NCI-H526 treated with DMSO at 0.1 percent for 48 hours (cell line): ENCODE data around the gene TOMM20.
"Not testable (repeated sequence)": the region's sequence is repeated elsewhere in the genome, so short reads cannot be mapped to it uniquely, and the experiment has no call there.

Source experiments
- DNase-seq: peaks from one replicate; lab custom pipeline; 2025; lab: John Stamatoyannopoulos, UW

The TOMM20 gene

GRCh38 chr1:235102259-235102582 lies 26.4 kb downstream of the TOMM20 start:
- no peak for DNase-seq

DNA sequence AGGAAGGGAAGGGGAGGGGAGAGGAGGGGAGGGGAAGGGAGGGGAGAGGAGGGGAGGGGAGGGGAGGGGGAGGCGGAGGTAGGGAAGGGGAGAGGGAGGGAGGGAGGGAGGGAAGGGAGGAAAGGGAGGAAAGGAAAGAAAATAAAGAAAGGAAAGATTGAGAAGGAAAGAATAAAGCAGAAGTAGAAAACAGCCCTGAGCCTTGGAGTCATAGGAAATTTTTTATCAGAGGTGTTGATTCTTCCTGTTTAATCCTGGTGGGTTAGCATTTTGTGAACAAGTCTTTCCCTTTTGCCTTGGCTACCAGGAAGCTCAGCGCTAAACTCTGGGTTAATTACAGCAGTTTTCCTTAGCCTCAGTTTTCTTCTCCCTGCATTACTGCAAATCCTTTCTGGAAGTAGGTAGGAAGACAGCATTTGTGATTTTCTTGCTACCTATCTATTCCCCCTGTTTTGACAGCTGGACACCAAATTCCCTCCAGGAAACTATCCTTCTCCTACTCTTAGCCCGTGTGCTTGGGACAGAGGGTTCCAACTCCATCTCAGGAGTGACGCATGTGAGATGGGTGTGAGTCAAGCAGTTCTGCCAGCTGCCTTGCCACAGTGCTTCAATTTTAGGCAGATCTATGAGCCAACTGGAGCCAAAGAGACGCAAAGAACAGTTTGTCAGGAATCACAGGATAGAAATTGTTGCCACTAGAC lies 26.9 kb downstream of the TOMM20 start:
- no peak for DNase-seq

DNA sequence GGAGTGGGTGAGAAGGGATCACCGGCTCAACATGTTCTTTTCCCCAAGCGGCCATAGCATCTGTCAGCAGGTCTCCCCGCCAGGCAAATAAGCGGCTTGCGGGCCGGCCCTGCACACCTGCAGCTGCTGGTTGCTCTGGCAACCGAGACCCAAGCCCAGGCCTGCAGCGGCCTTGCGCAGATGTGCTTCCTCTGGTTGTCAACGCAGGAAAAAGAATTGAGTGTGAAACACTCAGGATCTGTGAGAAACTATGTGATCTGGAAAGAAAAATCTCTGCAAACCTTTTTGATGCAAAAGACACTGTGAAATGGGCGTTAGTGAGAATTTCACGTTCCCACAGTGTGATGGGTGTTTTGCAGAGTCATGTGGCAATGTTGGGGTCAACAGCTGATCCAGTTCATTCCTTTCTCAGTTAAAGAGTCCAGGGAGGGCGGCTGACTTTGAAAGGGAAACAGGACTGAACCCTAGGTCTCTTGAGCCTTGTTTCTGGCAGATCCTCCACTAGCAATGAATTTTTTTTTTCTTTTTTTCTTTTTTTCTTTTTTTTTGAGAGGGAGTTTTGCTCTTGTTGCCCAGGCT lies 28.4 kb downstream of the TOMM20 start:
- DNase-seq = no peak

DNA sequence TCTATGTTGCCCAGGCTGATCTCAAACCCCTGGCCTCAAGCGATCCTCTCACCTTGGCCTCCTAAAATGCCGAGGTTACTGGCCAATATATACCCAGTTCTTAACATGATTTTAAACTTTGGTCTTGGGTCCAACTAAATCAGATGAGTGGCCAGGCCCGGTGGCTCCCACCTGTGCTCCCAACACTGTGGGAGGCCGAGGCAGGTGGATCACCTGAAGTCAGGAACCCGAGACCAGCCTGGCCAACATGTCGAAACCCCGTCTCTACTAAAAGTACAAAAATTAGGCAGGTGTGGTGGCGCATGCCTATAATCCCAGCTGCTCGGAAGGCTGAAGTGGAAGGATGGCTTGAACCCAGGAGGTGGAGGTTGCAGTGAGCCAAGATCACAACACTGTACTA lies 29.6 kb downstream of the TOMM20 start:
- DNase-seq = no peak

- no peak for DNase-seq
Observed at GRCh38 chr1:235098547-235098946, 30.1 kb downstream of the TOMM20 start.

GRCh38 chr1:235097501-235097900 lies 31.1 kb downstream of the TOMM20 start:
- not testable (repeated sequence) for DNase-seq

GRCh38 chr1:235095938-235096562 lies 32.6 kb downstream of the TOMM20 start:
- no peak for DNase-seq

- peak; percentile 41 for DNase-seq
Observed at GRCh38 chr1:235093696-235094592, 34.7 kb downstream of the TOMM20 start.

DNA sequence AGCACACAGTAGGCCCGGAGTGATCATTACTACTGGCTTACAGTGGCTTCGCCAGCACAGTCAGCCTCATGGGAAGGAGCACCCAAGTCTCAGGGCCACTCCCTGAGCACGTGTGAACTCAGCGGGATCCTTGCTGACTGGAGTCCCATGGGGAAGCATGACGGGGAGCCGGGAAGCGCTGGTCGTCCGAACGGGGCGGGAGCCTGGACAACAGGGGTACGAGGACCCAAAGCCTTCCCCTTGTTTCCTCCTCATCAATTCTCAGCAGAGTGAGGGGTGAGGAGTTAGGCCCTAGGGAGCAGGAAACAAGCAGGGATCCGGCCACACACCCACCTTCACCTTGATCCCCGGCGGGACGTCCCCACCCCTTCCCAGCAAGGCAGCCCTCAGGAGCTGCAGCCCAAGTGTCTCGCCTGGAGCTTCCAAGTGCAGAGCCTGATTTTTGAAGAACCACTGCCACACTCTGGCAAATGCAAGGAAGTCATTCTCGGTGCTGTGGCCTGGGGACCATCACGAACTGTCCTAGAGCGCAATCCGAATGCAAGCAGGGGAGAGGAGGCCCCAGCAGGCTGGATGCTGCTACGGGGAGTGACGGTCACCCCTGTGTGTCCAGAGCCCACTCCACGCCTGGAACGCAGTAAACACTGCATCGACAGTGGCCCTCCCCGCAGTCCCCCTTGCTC lies 35.5 kb downstream of the TOMM20 start:
- peak; percentile 21 for DNase-seq

DNA sequence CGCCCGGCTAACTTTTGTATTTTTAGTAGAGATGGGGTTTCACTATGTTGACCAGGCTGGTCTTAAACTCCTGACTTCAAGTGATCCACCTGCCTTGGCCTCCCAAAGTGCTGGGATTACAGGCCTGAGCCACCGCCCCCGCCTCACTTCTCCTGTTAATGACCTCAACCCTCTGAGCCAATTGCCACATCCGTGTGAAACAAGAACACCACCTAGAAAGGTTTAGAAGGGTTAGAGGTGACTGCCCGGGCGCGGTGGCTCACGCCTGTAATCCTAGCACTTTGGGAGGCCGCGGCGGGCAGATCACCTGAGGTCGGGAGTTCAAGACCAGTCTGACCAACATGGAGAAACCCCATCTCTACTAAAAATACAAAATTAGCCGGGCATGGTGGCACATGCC lies 36.2 kb downstream of the TOMM20 start:
- not testable (repeated sequence) for DNase-seq

GRCh38 chr1:235092045-235092406 lies 36.6 kb downstream of the TOMM20 start:
- not testable (repeated sequence) for DNase-seq

GRCh38 chr1:235091319-235092044 lies 37.2 kb downstream of the TOMM20 start:
- not testable (repeated sequence) for DNase-seq

- DNase-seq = no peak
Observed at GRCh38 chr1:235090406-235091069, 38.1 kb downstream of the TOMM20 start.

- DNase-seq = no peak
Observed at GRCh38 chr1:235088907-235089306, 39.7 kb downstream of the TOMM20 start.

DNA sequence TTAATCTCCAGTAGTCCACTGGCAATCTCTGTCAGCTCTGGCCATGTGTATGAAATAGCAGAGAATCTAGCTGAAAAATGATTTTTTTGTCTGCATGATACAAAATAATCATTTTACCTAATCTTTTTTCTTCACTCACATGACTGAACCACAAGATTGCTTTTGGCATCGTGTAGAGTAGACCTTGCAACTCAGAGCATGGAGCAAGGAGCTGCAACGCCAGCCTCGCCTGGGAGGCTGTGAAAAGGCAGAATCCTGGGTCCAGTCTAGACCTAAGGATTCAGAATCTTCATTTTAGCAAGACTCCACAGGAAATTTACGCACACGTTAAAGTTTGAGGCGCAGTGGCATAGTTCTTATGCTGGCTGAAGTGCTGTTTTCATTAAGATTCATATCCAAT lies 40.2 kb downstream of the TOMM20 start:
- DNase-seq = no peak

DNA sequence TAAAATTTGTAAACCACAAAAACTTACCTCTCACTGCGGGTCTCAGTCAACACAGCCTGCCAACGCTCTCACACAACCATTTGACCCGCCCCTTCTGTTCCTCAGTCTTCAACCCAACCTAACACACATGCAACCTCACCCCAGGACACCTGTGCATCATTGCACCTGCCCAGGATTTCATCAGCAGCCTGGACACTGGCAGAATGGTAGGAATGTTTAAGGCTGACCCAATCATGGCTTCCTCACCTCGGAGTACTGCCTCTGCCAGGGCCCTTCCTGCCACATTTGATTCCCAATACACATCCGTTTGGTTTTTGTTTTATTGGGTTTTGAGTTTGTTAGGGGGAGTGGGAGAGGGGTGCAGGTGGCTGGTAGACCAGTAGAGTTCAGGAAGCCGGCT lies 40.7 kb downstream of the TOMM20 start:
- DNase-seq = no peak

- DNase-seq = not testable (repeated sequence)
Observed at GRCh38 chr1:235085411-235086117, 43.1 kb downstream of the TOMM20 start.

- not testable (repeated sequence) for DNase-seq
Observed at GRCh38 chr1:235080788-235081187, 47.8 kb downstream of the TOMM20 start.

DNA sequence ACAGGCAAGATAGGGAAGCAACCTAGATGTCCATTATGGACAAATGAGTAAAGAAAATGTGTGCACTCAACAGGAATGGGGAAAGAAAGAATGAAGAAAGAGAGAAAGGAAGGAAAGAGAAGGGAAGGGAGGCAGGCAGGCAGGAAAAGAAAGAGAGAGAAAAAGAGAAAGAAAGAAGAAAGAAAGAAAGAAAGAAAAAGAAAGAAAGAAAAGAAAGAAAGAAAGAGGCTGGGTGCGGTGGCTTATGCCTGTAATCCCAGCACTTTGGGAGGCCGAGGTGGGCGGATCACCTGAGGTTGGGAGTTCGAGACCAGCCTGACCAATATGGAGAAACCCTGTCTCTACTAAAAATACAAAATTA lies 48.4 kb downstream of the TOMM20 start:
- DNase-seq = not testable (repeated sequence)
